Pancreas (tissue), 10 donors: ENCODE results near the gene FKBP6. TPM values are rescaled to one million over a fixed set of nuclear protein-coding genes. Genes with fewer than 3 reads are reported as not detected.
A peak's percentile ranks its signal among the peaks of the same experiment; 100 is the strongest.
"Not testable (repeated sequence)": the region's sequence is repeated elsewhere in the genome, so short reads cannot be mapped to it uniquely, and the experiment has no call there.

ENCODE experiments used
- ATAC-seq, 4 donors: fragments of 200-7000 bp; cut with Tn5 transposase; one replicate each; pipeline versions ENCODE4 v1.8.0 to v1.9.1; 2020; ENCODE audit warnings: mild to moderate bottlenecking in 4 of 4, moderate library complexity in 4 of 4
- DNase-seq, 6 donors: peaks; one replicate each; pipeline ENCODE4 v3.0.0-alpha.2; 2020
- FAIRE-seq: peaks from 2 replicates; lab custom pipeline; 2012; peaks lifted over from hg19 to GRCh38; lab: Jason Lieb, UNC
- H3K27ac ChIP-seq, 4 donors: fragments of 200-600 bp; sonication (generic); 1 replicate in 3 of 4; 2 replicates in 1 of 4; pipeline versions ENCODE4 v1.5.0 to v1.8.0; 2020
- H3K27me3 ChIP-seq, 4 donors: fragments of 200-600 bp; one replicate each; pipeline ENCODE4 v1.8.0; 2021
- H3K36me3 ChIP-seq, 3 donors: fragments of 200-600 bp; sonication (generic) in 1 of 3; one replicate each; pipeline versions ENCODE4 v1.5.0 to v1.8.0; 2020 to 2021
- H3K4me1 ChIP-seq, 3 donors: fragments of 200-600 bp; one replicate each; pipeline ENCODE4 v1.8.0; 2021
- H3K4me3 ChIP-seq, 4 donors: fragments of 200-600 bp; sonication (generic) in 2 of 4; one replicate each; pipeline versions ENCODE4 v1.5.0 to v1.8.0; 2020 to 2021
- H3K9me3 ChIP-seq, 4 donors: fragments of 200-600 bp; one replicate each; pipeline ENCODE4 v1.8.0; 2021
- CTCF ChIP-seq, 4 donors: fragments of 200-600 bp; sonication (generic) in 3 of 4; IDR thresholded peaks; one replicate each; pipeline versions ENCODE4 v1.5.0 to v1.8.0; 2021; ENCODE audit warnings: antibody characterized with exemption in 4 of 4
- WGBS, 2 donors: extraction: QIAGEN DNeasy Blood & Tissue Kit; methylation state at CpG; one replicate each; pipeline ENCODE4 v1.1.7; 2013; 5-methylcytosine and 5-hydroxymethylcytosine counted together
- intact Hi-C, 3 donors: fragments of 100-400 bp; cut with DNase I; formaldehyde crosslinking; loops; one replicate each; pipeline versions ENCODE4 v1.11.1 to v1.14.2; 2022
- polyA plus RNA-seq, 2 donors: library from polyadenylated mRNA; stranded (reverse); fragments of 200-250 nt; gene quantifications; one replicate each; pipeline ENCODE4 v1.2.3, GENCODE V29; 2013
- total RNA-seq, 6 donors: library from RNA; stranded (reverse); fragmentation: NEBNext Ultra II Directional in 4 of 6; extraction: Animal tissue kit (Norgen Biotek cat#: 25700) in 4 of 6; gene quantifications; one replicate each; pipeline versions ENCODE4 v1.2.1 to v1.2.4, GENCODE V29; 2021 to 2023
- donor health status: healthy with polysubstance abuse.
- donor health status: DM: no; HTN: no; CAD: no; lungs with moderate emphysema.
- donor health status: DM: no; HTN: no; CAD: no.
- donor health status: control.
- donor health status: control.
- donor health status: Bipolar disorder and iron deficiency.
- donor health status: DM: yes; HTN: yes; CAD: no.
- donor health status: DM: no; HTN: no; CAD: no.
- donor health status: DM: no; HTN: no; CAD: no.
- donor health status: DM: yes; HTN: yes; CAD: no.

The FKBP6 gene
- total and polyA plus RNA-seq, 8 donors = 0.05 to 0.38 TPM; not detected in 6

- ATAC-seq (no peak), FAIRE-seq (no peak), DNase-seq (no peak)
- Histone ChIP-seq H3K27ac (no peak overlapping the region), H3K27me3 (no peaks in the 10 kb centered on the region), H3K9me3 (no peaks in the 10 kb centered on the region), H3K36me3 (peaks cover 4 to 17% (median 4%) of the 10 kb centered on the region in 3 donors), H3K4me1 (peaks cover 0 to 5% (median 0%) of the 10 kb centered on the region in 3 donors), H3K4me3 (peak overlapping the region in 1 of 4 donors; percentile 76)
- intact Hi-C loops = no loop called here
- WGBS, 2 donors = 87 to 89% methylated on average over 13 of the region's 13 CpGs
- TF ChIP-seq CTCF (IDR thresholded peaks at IDR 0.05) = no peak
These were observed 20.5 kb upstream of the FKBP6 start for GRCh38 chr7:73307436-73307835.

GRCh38 chr7:73308074-73308664 is 19.8 kb upstream of the FKBP6 start:
- intact Hi-C loops = no loop called here
- 9 to 10% methylated on average over 42 to 43 of the region's 43 CpGs for WGBS, 2 donors

GRCh38 chr7:73308665-73309214 is 19.2 kb upstream of the FKBP6 start, which contains the start of gene NSUN5:
NSUN5 (minus strand) TSS chr7:73308826; CDS start chr7:73308790, 36 bp downstream.
- peak within 1 kb of the TSS; percentile 48 to 70 (median 60) for H3K27ac ChIP-seq
- ATAC-seq (peak; percentile 98 to 99 (median 98)), FAIRE-seq (no peak), DNase-seq (peak; percentile 87 to 97 (median 93))
- H3K9me3 ChIP-seq = no peaks in the 10 kb centered on the region
- H3K4me3 ChIP-seq = peak within 1 kb of the TSS; percentile 58 to 77 (median 72)
- H3K36me3 ChIP-seq = peaks cover 4 to 8% (median 4%) of the 10 kb centered on the region in 3 donors
- H3K4me1 ChIP-seq = peaks cover 0 to 5% (median 0%) of the 10 kb centered on the region in 3 donors
- intact Hi-C loops = no loop called here
- WGBS, 2 donors = 8% methylated on average over 40 of the region's 40 CpGs
- H3K27me3 ChIP-seq = no peaks in the 10 kb centered on the region
- TF ChIP-seq CTCF (IDR thresholded peaks at IDR 0.05) = no peak

More at GRCh38 chr7:73308074-73308664, 19.8 kb upstream of the FKBP6 start:
- DNase-seq = peak in 3 of 6 donors; percentile 47 to 64 (median 64)
- no peak for TF ChIP-seq CTCF (IDR thresholded peaks at IDR 0.05)
- no peak for FAIRE-seq
- Histone ChIP-seq H3K4me1 (peaks cover 0 to 5% (median 0%) of the 10 kb centered on the region in 3 donors), H3K4me3 (peak overlapping the region; percentile 58 to 77 (median 72)), H3K27ac (peak overlapping the region in 3 of 4 donors; percentile 48 to 70 (median 54)), H3K36me3 (peaks cover 4 to 13% (median 4%) of the 10 kb centered on the region in 3 donors), H3K27me3 (no peaks in the 10 kb centered on the region), H3K9me3 (no peaks in the 10 kb centered on the region)
- ATAC-seq = peak; percentile 27 to 68 (median 62)

- H3K9me3 ChIP-seq, ATAC-seq, H3K36me3 ChIP-seq, intact Hi-C loops, H3K4me3 ChIP-seq, H3K27me3 ChIP-seq, H3K4me1 ChIP-seq, DNase-seq, FAIRE-seq, H3K27ac ChIP-seq: not testable (repeated sequence)
- 89 to 91% methylated on average over 5 to 7 of the region's 7 CpGs for WGBS, 2 donors
These were observed 16.5 kb upstream of the FKBP6 start for GRCh38 chr7:73311421-73311820.

GRCh38 chr7:73312831-73313520 is 15.0 kb upstream of the FKBP6 start:
- ATAC-seq (no peak), DNase-seq (peak in 1 of 6 donors; percentile 76), FAIRE-seq (no peak)
- Histone ChIP-seq H3K27ac (no peak overlapping the region), H3K36me3 (no peaks in the 10 kb centered on the region), H3K4me3 (no peak overlapping the region), H3K4me1 (peaks cover 0 to 5% (median 0%) of the 10 kb centered on the region in 3 donors), H3K9me3 (no peaks in the 10 kb centered on the region), H3K27me3 (no peaks in the 10 kb centered on the region)
- intact Hi-C loops = no loop called here
- 93 to 94% methylated on average over 48 of the region's 48 CpGs for WGBS, 2 donors
- TF ChIP-seq CTCF (IDR thresholded peaks at IDR 0.05) = no peak
